Right lobe of liver (tissue), 6 donors: ENCODE measurements around the gene KDM2B. TPM values are rescaled to one million over a fixed set of nuclear protein-coding genes. Genes with fewer than 3 reads are reported as not detected.
A peak's percentile ranks its signal among the peaks of the same experiment; 100 is the strongest.
"Not testable (repeated sequence)": the region's sequence is repeated elsewhere in the genome, so short reads cannot be mapped to it uniquely, and the experiment has no call there.

Source experiments
- ATAC-seq, 4 donors: fragments of 200-7000 bp; cut with Tn5 transposase; one replicate each; pipeline ENCODE4 v1.9.1; 2020; ENCODE audit warnings: mild to moderate bottlenecking in 4 of 4, moderate library complexity in 4 of 4
- DNase-seq, 3 donors: peaks; one replicate each; pipeline ENCODE4 v3.0.0-alpha.2; 2020
- H3K27ac ChIP-seq, 3 donors: fragments of 200-600 bp; one replicate each; pipeline ENCODE4 v1.8.0; 2022
- H3K27me3 ChIP-seq, 2 donors: fragments of 200-600 bp; one replicate each; pipeline ENCODE4 v1.8.0; 2022
- H3K36me3 ChIP-seq, 4 donors: fragments of 200-600 bp; sonication (generic) in 1 of 4; one replicate each; pipeline versions ENCODE4 v1.5.1 to v1.8.0; 2017 to 2022; ENCODE audit warnings: control low read depth in 1 of 4
- H3K4me1 ChIP-seq, 4 donors: fragments of 200-600 bp; sonication (generic) in 1 of 4; one replicate each; pipeline versions ENCODE4 v1.5.1 to v1.8.0; 2017 to 2022; ENCODE audit warnings: control low read depth in 1 of 4
- H3K4me3 ChIP-seq, 3 donors: fragments of 200-600 bp; one replicate each; pipeline ENCODE4 v1.8.0; 2022
- H3K9me3 ChIP-seq, 4 donors: fragments of 200-600 bp; sonication (generic) in 1 of 4; one replicate each; pipeline versions ENCODE4 v1.5.1 to v1.8.0; 2017 to 2022; ENCODE audit warnings: control low read depth in 1 of 4
- POLR2A ChIP-seq: fragments of 450-650 bp; IDR thresholded peaks from one replicate; pipeline ENCODE4 v1.6.1; 2017; ENCODE audit warnings: antibody characterized with exemption, mild to moderate bottlenecking
- WGBS: methylation state at CpG from one replicate; pipeline ENCODE4 v1.1.6; 2018; ENCODE audit warnings: low coverage, low lambda C conversion rate; ENCODE audit not compliant: insufficient coverage; ENCODE audit errors: missing lambda C conversion rate; 5-methylcytosine and 5-hydroxymethylcytosine counted together
- intact Hi-C, 2 donors: fragments of 100-400 bp; cut with DNase I; formaldehyde crosslinking; loops; one replicate each; pipeline versions ENCODE4 v1.11.2 to v1.14.1; 2022
- total RNA-seq, 6 experiments: library from RNA; depleted of rRNA in 2 of 6; stranded (reverse); fragments of >200 nt in 2 of 6; fragmentation: NEBNext Ultra II Directional in 3 of 6; extraction: Animal tissue kit (Norgen Biotek cat#: 25700) in 3 of 6; gene quantifications; one replicate each; pipeline versions ENCODE4 v1.1.0 to v1.2.4, GENCODE V29; 2016 to 2023
- TF ChIP-seq, protein P1 (sequence below), 4 donors: fragments of 200-600 bp in 3 of 4; fragments of 450-650 bp in 1 of 4; IDR thresholded peaks; one replicate each; pipeline versions ENCODE4 v1.5.1 to v1.8.0; 2016 to 2022; ENCODE audit warnings: antibody characterized with exemption in 4 of 4, mild to moderate bottlenecking in 2 of 4
- donor health status: DM: no; HTN: yes; CAD: no.
- donor health status: DM: no; HTN: no; CAD: no.
- donor health status: DM: no; HTN: no; CAD: no.
- donor health status: DM: no; HTN: yes; CAD: no.
- donor health status: DM: no; HTN: yes; CAD: no.

Gene KDM2B
- total RNA-seq, 6 experiments from 2014 or later: 4.8 to 22.8 (median 9.8) TPM

DNA sequence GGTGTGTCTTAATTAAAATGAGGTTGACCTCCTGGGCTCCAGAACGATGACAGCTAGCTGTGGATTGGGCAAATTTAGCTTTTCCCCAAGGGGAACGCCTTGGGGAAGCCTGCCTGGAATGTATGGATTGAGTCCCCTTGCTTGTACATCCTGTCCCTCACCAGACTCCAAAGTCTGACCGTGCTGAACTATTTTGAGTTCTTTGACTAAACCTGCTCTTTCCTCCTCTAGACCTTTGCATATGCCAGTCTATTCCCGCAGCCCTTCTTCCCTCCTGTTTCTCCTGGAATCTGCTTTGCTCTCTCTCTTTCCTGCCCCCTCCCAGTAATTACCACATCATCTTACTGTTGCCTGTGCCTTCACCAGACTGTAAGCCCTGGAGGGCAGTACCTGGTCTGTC, 11.5 kb upstream of the KDM2B start:
- 50% methylated on average over 1 of the region's 4 CpGs for WGBS
- Histone ChIP-seq H3K36me3 (no peaks in the 10 kb centered on the region), H3K27me3 (no peaks in the 10 kb centered on the region), H3K4me3 (no peak overlapping the region), H3K4me1 (no peaks in the 10 kb centered on the region), H3K27ac (no peak overlapping the region), H3K9me3 (no peaks in the 10 kb centered on the region)
- no peak for TF ChIP-seq POLR2A
- TF ChIP-seq, protein P1, sequence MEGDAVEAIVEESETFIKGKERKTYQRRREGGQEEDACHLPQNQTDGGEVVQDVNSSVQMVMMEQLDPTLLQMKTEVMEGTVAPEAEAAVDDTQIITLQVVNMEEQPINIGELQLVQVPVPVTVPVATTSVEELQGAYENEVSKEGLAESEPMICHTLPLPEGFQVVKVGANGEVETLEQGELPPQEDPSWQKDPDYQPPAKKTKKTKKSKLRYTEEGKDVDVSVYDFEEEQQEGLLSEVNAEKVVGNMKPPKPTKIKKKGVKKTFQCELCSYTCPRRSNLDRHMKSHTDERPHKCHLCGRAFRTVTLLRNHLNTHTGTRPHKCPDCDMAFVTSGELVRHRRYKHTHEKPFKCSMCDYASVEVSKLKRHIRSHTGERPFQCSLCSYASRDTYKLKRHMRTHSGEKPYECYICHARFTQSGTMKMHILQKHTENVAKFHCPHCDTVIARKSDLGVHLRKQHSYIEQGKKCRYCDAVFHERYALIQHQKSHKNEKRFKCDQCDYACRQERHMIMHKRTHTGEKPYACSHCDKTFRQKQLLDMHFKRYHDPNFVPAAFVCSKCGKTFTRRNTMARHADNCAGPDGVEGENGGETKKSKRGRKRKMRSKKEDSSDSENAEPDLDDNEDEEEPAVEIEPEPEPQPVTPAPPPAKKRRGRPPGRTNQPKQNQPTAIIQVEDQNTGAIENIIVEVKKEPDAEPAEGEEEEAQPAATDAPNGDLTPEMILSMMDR (IDR thresholded peaks at IDR 0.05): no peak
- ATAC-seq: no peak
- intact Hi-C loops: no loop called here
- no peak for DNase-seq

DNA sequence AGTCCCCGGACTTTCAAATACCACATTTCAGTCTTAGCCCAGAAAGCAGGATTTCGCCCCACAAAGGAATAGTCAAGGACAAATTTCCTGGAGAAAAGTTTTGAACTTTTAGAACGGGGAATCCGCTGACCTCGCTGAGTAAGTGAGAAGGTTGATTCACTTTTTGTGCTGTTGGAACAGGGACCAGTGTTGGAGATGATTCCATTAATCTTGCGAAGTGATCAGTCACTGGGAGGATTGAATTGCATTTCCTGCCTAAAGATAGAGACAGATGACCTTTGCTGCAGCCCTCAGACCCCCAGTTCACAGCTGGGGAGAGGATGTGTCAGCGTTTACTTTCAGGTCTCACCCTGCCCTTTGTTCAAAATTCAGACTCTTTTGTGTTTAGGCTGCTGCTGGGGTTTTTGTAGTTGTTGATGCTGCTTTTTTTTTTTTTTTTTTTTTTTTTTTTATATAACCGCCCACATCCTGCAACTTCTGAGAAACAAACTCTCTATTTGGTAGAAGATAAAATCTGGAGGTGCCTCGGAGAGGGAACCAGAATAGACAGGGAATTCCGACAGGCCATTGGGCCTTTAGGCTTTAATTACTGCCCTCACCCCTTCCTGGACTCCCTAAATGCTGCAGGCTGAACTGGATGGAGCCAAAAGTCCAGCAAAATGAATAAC, 9.8 kb upstream of the KDM2B start:
- TF ChIP-seq, protein P1 (IDR thresholded peaks at IDR 0.05): no peak
- no peak for TF ChIP-seq POLR2A
- Histone ChIP-seq H3K4me1 (no peaks in the 10 kb centered on the region), H3K9me3 (no peaks in the 10 kb centered on the region), H3K27ac (peak overlapping the region in 2 of 3 donors; percentile 37 to 58), H3K36me3 (no peaks in the 10 kb centered on the region), H3K27me3 (no peaks in the 10 kb centered on the region), H3K4me3 (peak overlapping the region in 1 of 3 donors; percentile 42)
- WGBS: 26% methylated on average over 10 of the region's 10 CpGs
- intact Hi-C loops: no loop called here
- peak; percentile 35 to 48 (median 45) for ATAC-seq
- DNase-seq: no peak

DNA sequence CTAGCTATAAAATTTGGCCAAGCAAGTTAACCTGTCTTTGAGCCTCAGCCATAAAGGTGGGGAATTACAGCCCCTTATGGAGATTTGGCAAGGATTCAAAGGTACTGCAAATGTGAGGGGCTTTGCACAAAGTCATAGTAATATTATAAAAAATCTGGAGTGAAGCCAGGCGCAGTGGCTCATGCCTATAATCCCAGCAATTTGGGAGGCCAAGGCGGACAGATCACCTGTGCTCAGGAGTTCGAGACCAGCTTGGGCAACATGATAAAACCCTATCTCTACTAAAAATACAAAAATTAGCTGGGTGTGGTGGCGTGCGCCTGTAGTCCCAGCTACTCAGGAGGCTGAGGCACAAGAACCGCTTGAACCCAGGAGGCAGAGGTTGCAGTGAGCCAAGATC, 4.1 kb upstream of the KDM2B start:
- H3K27ac ChIP-seq, H3K4me1 ChIP-seq, H3K27me3 ChIP-seq, intact Hi-C loops, H3K9me3 ChIP-seq, DNase-seq, H3K36me3 ChIP-seq, ATAC-seq, H3K4me3 ChIP-seq: not testable (repeated sequence)
- WGBS: 93% methylated on average over 2 of the region's 6 CpGs

DNA sequence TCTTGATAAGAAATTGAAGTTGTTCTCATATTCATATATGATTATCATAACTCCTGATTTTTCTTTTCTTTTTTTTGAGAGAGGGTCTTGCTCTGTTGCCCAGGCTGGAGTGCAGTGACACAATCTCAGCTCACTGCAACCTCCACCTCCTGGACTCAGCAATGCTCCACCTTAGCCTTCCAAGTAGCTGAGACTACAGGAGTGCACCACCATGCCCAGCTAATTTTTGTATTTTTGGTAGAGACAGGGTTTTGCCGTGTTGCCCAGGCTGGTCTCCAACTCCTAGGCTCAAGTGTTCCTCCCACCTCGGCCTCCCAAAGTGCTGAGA, 2.5 kb upstream of the KDM2B start:
- ATAC-seq, H3K36me3 ChIP-seq, H3K27ac ChIP-seq, H3K27me3 ChIP-seq, H3K4me3 ChIP-seq, H3K4me1 ChIP-seq, DNase-seq, H3K9me3 ChIP-seq, intact Hi-C loops: not testable (repeated sequence)
- whole genome bisulfite sequencing: 100% methylated on average over 1 of the region's 2 CpGs

DNA sequence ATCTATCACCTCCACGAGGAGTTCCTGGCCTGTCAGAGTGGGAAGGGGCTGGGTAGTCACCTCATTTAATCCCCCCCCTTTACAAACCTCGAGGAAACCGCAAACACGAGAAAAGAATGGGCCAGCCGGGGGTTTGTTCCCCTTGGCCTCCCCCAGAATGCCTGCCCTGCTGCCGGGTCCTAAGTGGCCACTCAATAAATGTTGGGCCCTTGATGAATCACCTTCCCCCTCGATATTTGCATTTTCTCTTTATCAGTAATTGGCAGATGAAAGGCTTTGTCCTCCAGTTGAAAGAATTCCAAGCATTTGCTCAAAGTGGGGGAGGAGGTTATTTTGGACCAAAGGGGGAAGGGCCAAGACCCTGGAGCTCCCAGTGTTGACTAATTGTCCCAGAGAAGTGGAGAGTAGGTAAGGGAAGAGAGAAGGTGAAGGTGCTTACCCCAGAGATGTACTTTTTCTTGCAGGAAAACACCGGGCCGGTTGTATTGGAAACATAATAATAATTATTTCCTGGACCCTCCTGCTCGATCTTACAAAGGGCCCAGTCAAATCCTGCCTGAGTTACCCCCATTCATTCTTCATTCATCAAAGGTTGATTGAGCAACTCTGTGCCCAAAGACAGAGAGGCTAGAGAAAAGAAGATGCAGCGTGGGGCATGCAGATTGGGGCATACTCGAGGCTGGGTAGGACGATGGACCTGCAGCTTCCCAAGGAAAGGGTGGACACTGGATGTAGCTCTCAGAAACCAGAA, 1.9 kb upstream of the KDM2B start:
- Histone ChIP-seq H3K9me3 (no peaks in the 10 kb centered on the region), H3K27ac (no peak overlapping the region), H3K36me3 (no peaks in the 10 kb centered on the region), H3K27me3 (no peaks in the 10 kb centered on the region), H3K4me3 (no peak overlapping the region), H3K4me1 (no peaks in the 10 kb centered on the region)
- TF ChIP-seq, protein P1 (IDR thresholded peaks at IDR 0.05): no peak
- no peak for TF ChIP-seq POLR2A
- 66% methylated on average over 12 of the region's 13 CpGs for WGBS
- no peak for ATAC-seq
- intact Hi-C loops: no loop called here
- no peak for DNase-seq
